SK-N-SH (cell line): ENCODE results near the gene GNAS. TPM values are rescaled to one million over a fixed set of nuclear protein-coding genes. Genes with fewer than 3 reads are reported as not detected.

Source experiments
- CTCF ChIA-PET: fragments of 300-600, 350-600 bp; formaldehyde crosslinking; extraction: SDS; loops from one replicate; lab custom pipeline; 2021; lab: Yijun Ruan, JAX
- POLR2A ChIA-PET: fragments of 350-600 bp; sonication (Branson Sonifier 250); formaldehyde crosslinking; extraction: SDS; loops from one replicate; lab custom pipeline; 2020; ENCODE audit warnings: antibody characterized with exemption, inconsistent platforms; lab: Yijun Ruan, JAX
- DNase-seq: peaks from one replicate; pipeline ENCODE4 v3.0.0; 2012
- H2AFZ ChIP-seq: fragments of 200-600 bp; sonication (generic); 2 replicates; pipeline ENCODE4 v1.8.1; 2016; ENCODE audit warnings: antibody characterized with exemption, mild to moderate bottlenecking, low read depth
- H3F3A ChIP-seq: fragments of 200-600 bp; sonication (generic); replicated peaks from 2 replicates; pipeline ENCODE3; 2016; ENCODE audit warnings: antibody characterized with exemption, mild to moderate bottlenecking; ENCODE audit not compliant: insufficient read depth
- H3K27ac ChIP-seq, 2 experiments: fragments of 200-500 bp in 1 of 2; fragments of 200-600 bp in 1 of 2; sonication (Bioruptor generic) in 1 of 2; sonication (generic), shearing (Covaris generic) in 1 of 2; 2 replicates each; pipeline versions ENCODE4 v1.5.1 to v1.6.1; 2014 to 2016; ENCODE audit warnings: low read depth in 2 of 2, inconsistent platforms in 1 of 2, low read length in 1 of 2, mild to moderate bottlenecking in 1 of 2, mixed read lengths in 1 of 2
- H3K27me3 ChIP-seq: fragments of 200-600 bp; sonication (generic), shearing (Covaris generic); 2 replicates; pipeline ENCODE4 v1.6.1; 2016; ENCODE audit warnings: mixed run types; ENCODE audit not compliant: insufficient read depth
- H3K36me3 ChIP-seq, 2 experiments: fragments of 200-500 bp in 1 of 2; fragments of 200-600 bp in 1 of 2; sonication (Bioruptor generic) in 1 of 2; sonication (generic) in 1 of 2; replicated peaks in 1 of 2; 2 replicates each; pipeline versions ENCODE3 to v1.5.1; 2014 to 2016; ENCODE audit warnings: low read length in 1 of 2, mild to moderate bottlenecking in 1 of 2; ENCODE audit not compliant: insufficient read depth in 2 of 2, control insufficient read depth in 1 of 2
- H3K4me1 ChIP-seq, 2 experiments: fragments of 200-500 bp in 1 of 2; fragments of 200-600 bp in 1 of 2; sonication (Bioruptor generic) in 1 of 2; sonication (generic), shearing (Covaris generic) in 1 of 2; 2 replicates each; pipeline versions ENCODE4 v1.5.1 to v1.6.1; 2014 to 2016; ENCODE audit warnings: low read depth in 1 of 2, low read length in 1 of 2, mixed run types in 1 of 2; ENCODE audit not compliant: insufficient read depth in 2 of 2, control insufficient read depth in 1 of 2
- H3K4me2 ChIP-seq: fragments of 200-600 bp; sonication (generic), shearing (Covaris generic); 2 replicates; pipeline ENCODE4 v1.6.1; 2017; ENCODE audit warnings: mixed run types
- H3K4me3 ChIP-seq, 2 experiments: fragments of 200-500 bp in 1 of 2; fragments of 200-600 bp in 1 of 2; sonication (Bioruptor generic) in 1 of 2; sonication (generic), shearing (Covaris generic) in 1 of 2; 2 replicates each; pipeline versions ENCODE4 v1.5.1 to v1.8.1; 2014 to 2016; ENCODE audit warnings: low read depth in 2 of 2, inconsistent platforms in 1 of 2, low read length in 1 of 2, mild to moderate bottlenecking in 1 of 2, mixed read lengths in 1 of 2, moderate library complexity in 1 of 2
- H3K79me2 ChIP-seq: fragments of 200-600 bp; sonication (generic); 2 replicates; pipeline ENCODE4 v1.8.1; 2017; ENCODE audit warnings: mild to moderate bottlenecking; ENCODE audit not compliant: insufficient read depth
- H3K9ac ChIP-seq: fragments of 200-600 bp; sonication (generic); 2 replicates; pipeline ENCODE4 v1.6.1; 2017; ENCODE audit warnings: mixed run types
- H3K9me2 ChIP-seq: fragments of 200-600 bp; sonication (generic); 2 replicates; pipeline ENCODE4 v1.6.1; 2017; ENCODE audit warnings: mixed run types
- H3K9me3 ChIP-seq: fragments of 200-600 bp; sonication (generic); 2 replicates; pipeline ENCODE4 v1.6.1; 2017; ENCODE audit warnings: mixed run types, mild to moderate bottlenecking, moderate library complexity
- H4K20me1 ChIP-seq: fragments of 200-600 bp; sonication (generic); 2 replicates; pipeline ENCODE4 v1.6.1; 2017; ENCODE audit warnings: mild to moderate bottlenecking, mixed run types; ENCODE audit not compliant: insufficient read depth
- CTCF ChIP-seq: fragments of 200-600 bp; sonication (generic); IDR thresholded peaks from 2 replicates; pipeline ENCODE4 v1.6.1; 2017; ENCODE audit warnings: antibody characterized with exemption, mild to moderate bottlenecking, moderate library complexity
- FOSL2 ChIP-seq: IDR thresholded peaks from 2 replicates; pipeline ENCODE4 v1.4.0; 2012; ENCODE audit warnings: low read depth, mild to moderate bottlenecking, moderate library complexity, borderline replicate concordance
- FOXJ3 ChIP-seq: sonication (generic); formaldehyde crosslinking; IDR thresholded peaks from 2 replicates; pipeline ENCODE4 v1.5.1; 2020; ENCODE audit warnings: mild to moderate bottlenecking, missing genetic modification reagents
- GABPA ChIP-seq: IDR thresholded peaks from 2 replicates; pipeline ENCODE4 v1.4.0; 2012; ENCODE audit warnings: low read depth, mild to moderate bottlenecking
- GATA2 ChIP-seq: sonication (generic); formaldehyde crosslinking; IDR thresholded peaks from 2 replicates; pipeline ENCODE4 v1.5.0; 2020; ENCODE audit warnings: mild to moderate bottlenecking, missing genetic modification reagents
- NFIC ChIP-seq: IDR thresholded peaks from 2 replicates; pipeline ENCODE4 v1.4.0; 2012; ENCODE audit warnings: borderline replicate concordance
- POLR2AphosphoS5 ChIP-seq: IDR thresholded peaks from 2 replicates; pipeline ENCODE4 v1.6.1; 2012; ENCODE audit warnings: low read depth, low read length
- RAD21 ChIP-seq: IDR thresholded peaks from 2 replicates; pipeline ENCODE4 v1.6.1; 2012; ENCODE audit warnings: mild to moderate bottlenecking, low read length
- RFX5 ChIP-seq: IDR thresholded peaks from 2 replicates; pipeline ENCODE4 v1.6.1; 2012; ENCODE audit warnings: mild to moderate bottlenecking, improper control_type of control experiment, low read length
- SMC3 ChIP-seq: IDR thresholded peaks from 2 replicates; pipeline ENCODE4 v1.6.1; 2012; ENCODE audit warnings: low read depth, low read length, improper control_type of control experiment
- TAF1 ChIP-seq: IDR thresholded peaks from 2 replicates; pipeline ENCODE4 v1.6.1; 2012; ENCODE audit warnings: low read depth, mild to moderate bottlenecking, low read length, moderate library complexity, borderline replicate concordance
- TCF12 ChIP-seq: IDR thresholded peaks from 2 replicates; pipeline ENCODE4 v1.4.0; 2012
- TEAD4 ChIP-seq: IDR thresholded peaks from 2 replicates; pipeline ENCODE4 v1.4.0; 2012; ENCODE audit warnings: mild to moderate bottlenecking, borderline replicate concordance; ENCODE audit not compliant: insufficient read depth
- ZBTB33 ChIP-seq: IDR thresholded peaks from 2 replicates; pipeline ENCODE4 v1.4.0; 2012; ENCODE audit warnings: low read depth, borderline replicate concordance
- WGBS: methylation state at CpG from one replicate; pipeline ENCODE4 v1.1.6; 2017; ENCODE audit warnings: low lambda C conversion rate; 5-methylcytosine and 5-hydroxymethylcytosine counted together
- polyA plus RNA-seq, 3 experiments: library from polyadenylated mRNA; depleted of rRNA; stranded (reverse); fragments of >200 nt; gene quantifications; 2 replicates each; pipeline ENCODE4 v1.2.3, GENCODE V29; 2012

GNAS gene
- polyA plus RNA-seq, 1 of the 3 experiments (the other 2 are of a cell fraction): 1,562 TPM

GRCh38 chr20:58838174-58838573 lies 14.3 kb upstream of the GNAS start:
- no peaks in the 10 kb centered on the region for H3K9me2 ChIP-seq
- peaks cover 9% of the 10 kb centered on the region; the same call in 1 of the 2 replicates for H3K27me3 ChIP-seq
- H2AFZ ChIP-seq: no peak overlapping the region
- H3K79me2 ChIP-seq: peaks cover 4% of the 10 kb centered on the region
- H3K36me3 ChIP-seq: no peaks in the 10 kb centered on the region
- H3K4me1 ChIP-seq: no peaks in the 10 kb centered on the region; a peak in 1 of 4 replicates
- ChIA-PET POLR2A (no interaction called here), CTCF (interaction anchor here (0.6 to 5.3 kb wide), 9 partner anchors 9 to 603 kb away, joined by 3 to 48 read pairs (median 4); partner anchors contain the start of gene STX16)
- no peak for DNase-seq
- no peak overlapping the region for H3K27ac ChIP-seq
- no peak overlapping the region for H3K9ac ChIP-seq
- no peak overlapping the region for H3K4me3 ChIP-seq
- no peaks in the 10 kb centered on the region for H3K9me3 ChIP-seq
- TF ChIP-seq TEAD4: no peak
- no peak for TF ChIP-seq TAF1
- TF ChIP-seq ZBTB33: no peak
- TF ChIP-seq RAD21: peak; percentile 12; the same call in 1 of the 2 replicates
- TF ChIP-seq POLR2AphosphoS5: no peak
- no peaks in the 10 kb centered on the region for H3F3A ChIP-seq
- 79% methylated on average over 4 of the region's 4 CpGs for WGBS
- H3K4me2 ChIP-seq: no peak overlapping the region
- no peaks in the 10 kb centered on the region for H4K20me1 ChIP-seq

GRCh38 chr20:58839474-58839874 lies 13.0 kb upstream of the GNAS start:
- peak; percentile 85 for DNase-seq
- Histone ChIP-seq H3F3A (no peaks in the 10 kb centered on the region), H2AFZ (peak overlapping the region; percentile 22; the same call in 1 of the 2 replicates), H4K20me1 (no peaks in the 10 kb centered on the region), H3K36me3 (no peaks in the 10 kb centered on the region), H3K27ac (no peak overlapping the region), H3K79me2 (peaks cover 7% of the 10 kb centered on the region), H3K4me2 (peak overlapping the region; percentile 77), H3K9me3 (no peaks in the 10 kb centered on the region), H3K4me1 (no peaks in the 10 kb centered on the region; a peak in 1 of 4 replicates), H3K9me2 (no peaks in the 10 kb centered on the region), H3K9ac (no peak overlapping the region), H3K4me3 (peak overlapping the region; percentile 42 to 59), H3K27me3 (peaks cover 9% of the 10 kb centered on the region; the same call in 1 of the 2 replicates)
- ChIA-PET POLR2A (interaction anchor here (0.7 to 1.1 kb wide), 3 partner anchors 188 to 626 kb away, joined by 3 to 4 read pairs (median 4); partner anchors contain the start of gene STX16), CTCF (interaction anchor here (0.6 to 5.3 kb wide), 30 partner anchors 8 to 1447 kb away, joined by 3 to 48 read pairs (median 4); partner anchors contain the start of gene STX16)
- WGBS: 61% methylated on average over 25 of the region's 27 CpGs
- TF ChIP-seq RAD21 (peak; percentile 66), CTCF (peak; percentile 62), RFX5 (no peak), FOXJ3 (CRISPR knock-in tag) (no peak), TEAD4 (no peak), GATA2 (CRISPR knock-in tag) (no peak), GABPA (no peak), TAF1 (no peak), SMC3 (peak; percentile 45), TCF12 (no peak), FOSL2 (no peak), NFIC (no peak)
